ENCODE measurements around the gene SHISA7. TPM values are rescaled to one million over a fixed set of nuclear protein-coding genes. Genes with fewer than 3 reads are reported as not detected.
A peak's percentile ranks its signal among the peaks of the same experiment; 100 is the strongest.

SHISA7 gene
- polyA plus RNA-seq, 3 donors from 2014 or later = not detected

- peaks cover 36 to 38% of the 10 kb centered on the region in 2 donors for H3K4me1 Mint-ChIP-seq
- H3K4me3 Mint-ChIP-seq = peak within 1 kb of the TSS; percentile 86 to 92 (median 89)
- no peaks in the 10 kb centered on the region for H3K9me3 Mint-ChIP-seq
- H3K27ac Mint-ChIP-seq = peak within 1 kb of the TSS; percentile 88 to 95 (median 92)
- peak; percentile 95 to 97 (median 97) for DNase-seq
- H3K36me3 Mint-ChIP-seq = peaks cover 0 to 4% (median 0%) of the 10 kb centered on the region in 3 donors
- peaks cover 2 to 12% (median 8%) of the 10 kb centered on the region in 3 donors for H3K27me3 Mint-ChIP-seq (ENCODE audit: low read depth in 3 of 3)
Measured at GRCh38 chr19:55476100-55476775, 33.1 kb upstream of the SHISA7 start, which contains the start of gene ZNF628. Gene ZNF628 (plus strand): TSS chr19:55476617. CDS start chr19:55479911, 3,294 bp downstream.

DNA sequence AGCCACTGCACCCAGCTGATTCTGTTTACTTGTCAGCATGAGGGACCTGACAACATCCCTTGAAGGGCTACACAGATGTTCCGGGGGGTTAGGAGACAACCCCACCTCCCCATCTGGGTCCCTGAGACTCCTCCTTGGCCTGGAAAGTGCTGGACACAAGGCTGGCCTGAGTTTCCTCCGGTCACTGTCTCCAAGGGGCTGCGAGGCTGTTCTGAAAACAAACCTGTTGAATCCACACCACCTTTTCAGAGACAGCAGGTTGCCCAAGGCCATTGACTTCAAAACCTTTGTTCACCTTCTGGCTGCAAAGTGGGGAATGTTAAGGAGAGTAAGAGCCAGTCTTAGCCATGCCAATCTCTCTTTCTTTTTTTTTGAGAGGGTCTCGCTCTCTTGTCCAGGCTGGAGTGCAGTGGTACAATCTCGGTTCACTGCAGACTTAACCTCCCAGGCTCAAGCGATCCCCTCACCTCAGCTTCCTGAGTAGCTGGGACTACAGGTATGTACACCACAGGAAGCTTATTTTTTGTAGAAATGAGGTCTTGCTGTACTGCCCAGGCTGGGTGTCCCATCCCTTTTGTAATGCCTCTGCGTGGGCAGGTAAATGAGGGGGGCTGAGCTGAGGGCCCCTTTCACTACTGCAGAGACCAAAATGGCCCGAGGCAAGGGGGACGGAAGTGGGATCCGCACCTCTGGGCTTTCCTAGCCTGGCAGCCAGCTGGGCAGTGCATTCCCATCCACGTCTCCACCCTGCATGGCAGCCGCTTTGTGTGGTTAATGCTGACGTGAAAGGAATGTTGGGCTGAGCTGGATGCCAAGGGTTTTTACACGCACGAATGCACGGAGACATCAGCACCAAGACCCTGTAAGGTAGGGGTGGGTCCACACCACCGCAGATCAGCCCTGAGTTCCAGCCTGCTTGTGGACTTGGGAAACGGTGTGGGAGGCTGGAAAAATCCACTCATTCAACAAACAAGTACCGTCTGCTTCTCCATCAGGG lies 31.5 kb upstream of the SHISA7 start:
- H3K27me3 Mint-ChIP-seq (ENCODE audit: low read depth in 3 of 3) = peaks cover 2 to 9% (median 5%) of the 10 kb centered on the region in 3 donors
- peaks cover 0 to 4% (median 0%) of the 10 kb centered on the region in 3 donors for H3K36me3 Mint-ChIP-seq
- no peak for DNase-seq
- H3K9me3 Mint-ChIP-seq = no peaks in the 10 kb centered on the region
- H3K27ac Mint-ChIP-seq = peak overlapping the region in 2 of 6 donors; percentile 16 to 50
- peaks cover 31 to 33% of the 10 kb centered on the region in 2 donors for H3K4me1 Mint-ChIP-seq
- peak overlapping the region in 4 of 5 donors; percentile 29 to 87 (median 64) for H3K4me3 Mint-ChIP-seq

DNA sequence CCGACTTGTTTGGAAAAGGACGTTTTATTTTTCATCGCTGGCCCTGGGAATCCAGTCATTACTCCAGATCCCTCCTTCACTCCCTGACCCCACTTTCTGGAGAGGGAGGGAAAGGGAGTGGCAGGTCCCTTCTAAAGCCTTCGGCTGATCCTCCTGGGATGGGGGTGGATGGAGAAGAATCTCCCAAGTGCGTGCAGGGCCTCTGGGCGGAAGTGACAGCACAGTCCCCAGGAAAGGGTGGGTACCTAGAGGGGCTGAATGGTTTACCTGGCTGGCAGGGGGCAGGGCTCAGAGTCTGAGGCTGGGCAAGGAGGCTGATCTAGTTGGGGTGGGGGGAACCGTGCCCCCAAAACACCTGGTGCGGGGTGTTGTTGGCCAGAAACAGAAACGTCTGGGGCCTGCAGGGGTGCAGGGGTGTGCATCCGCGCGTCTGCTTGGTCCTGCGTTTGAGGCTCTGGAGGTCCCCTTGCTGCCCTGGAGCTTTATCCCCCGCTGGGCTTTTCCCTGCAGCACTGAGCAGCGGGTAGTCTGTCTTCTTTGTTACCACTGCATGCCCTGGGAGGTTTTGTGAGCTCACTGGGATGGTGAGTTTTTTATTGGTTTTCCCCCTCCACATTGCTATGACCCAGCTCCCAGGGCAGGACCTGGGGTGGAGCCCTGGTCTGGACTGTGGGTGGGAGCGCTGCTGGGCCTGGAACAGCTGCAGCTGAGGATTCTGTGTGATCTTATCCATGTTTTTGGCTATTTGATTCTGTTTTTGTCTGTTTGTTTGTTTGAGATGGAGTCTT lies 30.3 kb upstream of the SHISA7 start:
- Mint-ChIP-seq H3K36me3 (no peaks in the 10 kb centered on the region), H3K4me1 (peaks cover 21 to 22% of the 10 kb centered on the region in 2 donors), H3K4me3 (no peak overlapping the region), H3K27me3 (ENCODE audit: low read depth in 3 of 3) (peaks cover 2 to 9% (median 5%) of the 10 kb centered on the region in 3 donors), H3K9me3 (no peaks in the 10 kb centered on the region), H3K27ac (no peak overlapping the region)
- no peak for DNase-seq

DNA sequence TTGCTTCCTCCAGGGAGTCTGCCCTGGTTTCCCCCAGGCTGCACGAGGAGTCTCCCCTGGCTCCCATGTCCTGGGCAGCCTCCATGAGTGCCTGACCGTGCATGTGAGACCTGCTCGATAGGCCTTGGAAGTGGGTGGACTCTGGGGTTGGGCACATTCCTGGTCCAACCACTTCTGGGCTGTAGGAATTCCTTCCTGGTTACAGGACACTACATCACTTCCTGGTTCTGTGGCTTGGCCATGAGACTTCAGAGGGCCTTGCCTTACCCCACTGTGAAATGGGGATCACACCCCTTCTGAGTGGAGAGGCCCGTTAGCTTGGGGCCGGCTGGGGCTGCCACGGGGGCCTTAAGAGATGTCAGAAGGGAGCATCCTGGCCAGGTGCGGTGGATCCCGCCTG lies 29.4 kb upstream of the SHISA7 start:
- Mint-ChIP-seq H3K27me3 (ENCODE audit: low read depth in 3 of 3) (peaks cover 2 to 9% (median 5%) of the 10 kb centered on the region in 3 donors), H3K4me3 (no peak overlapping the region), H3K27ac (no peak overlapping the region), H3K4me1 (peaks cover 12 to 14% of the 10 kb centered on the region in 2 donors), H3K9me3 (no peaks in the 10 kb centered on the region), H3K36me3 (no peaks in the 10 kb centered on the region)
- no peak for DNase-seq

DNA sequence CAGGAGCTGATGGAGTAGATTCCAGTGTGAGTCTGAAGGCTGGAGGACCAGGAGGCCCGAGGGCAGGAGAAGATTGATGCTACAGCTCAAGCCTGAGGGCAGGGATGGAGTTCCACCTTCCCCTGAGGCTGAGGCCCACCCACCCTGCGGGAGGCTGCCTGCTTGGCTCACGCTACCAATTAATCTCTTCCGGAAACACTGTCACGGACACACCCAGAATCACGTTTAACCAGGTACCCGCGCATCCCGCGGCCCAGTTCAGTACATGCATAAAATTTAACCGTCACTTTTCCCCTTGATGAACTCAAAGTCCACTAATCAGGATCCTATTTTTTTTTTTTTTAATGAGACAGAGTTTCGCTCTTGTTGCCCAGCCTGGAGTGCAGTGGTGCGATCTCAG lies 28.2 kb upstream of the SHISA7 start:
- no peak overlapping the region for H3K4me3 Mint-ChIP-seq
- peaks cover 0 to 4% (median 3%) of the 10 kb centered on the region in 3 donors for H3K27me3 Mint-ChIP-seq (ENCODE audit: low read depth in 3 of 3)
- DNase-seq = no peak
- no peaks in the 10 kb centered on the region for H3K36me3 Mint-ChIP-seq
- no peak overlapping the region for H3K27ac Mint-ChIP-seq
- H3K4me1 Mint-ChIP-seq = peaks cover 5 to 8% of the 10 kb centered on the region in 2 donors
- no peaks in the 10 kb centered on the region for H3K9me3 Mint-ChIP-seq

DNA sequence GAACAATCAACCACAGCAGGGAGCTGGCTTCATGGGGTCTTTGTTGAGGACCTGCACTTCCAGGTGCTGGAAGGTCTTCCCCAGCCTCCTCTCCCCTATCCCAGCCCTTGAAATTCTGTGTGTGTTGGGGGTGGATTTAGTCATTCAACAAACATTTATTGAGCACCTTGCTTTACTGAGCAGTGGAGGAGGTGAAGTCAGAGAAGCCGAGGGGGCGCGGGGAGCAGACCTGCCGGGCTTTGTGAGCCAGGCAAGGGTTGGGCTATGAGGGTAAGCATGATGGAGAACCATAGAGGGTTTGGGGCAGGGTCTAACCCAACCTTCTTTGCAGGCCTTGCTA lies 24.9 kb upstream of the SHISA7 start:
- Mint-ChIP-seq H3K27ac (peak overlapping the region in 1 of 6 donors; percentile 24), H3K27me3 (ENCODE audit: low read depth in 3 of 3) (peaks cover under 1 to 4% (median 3%) of the 10 kb centered on the region in 3 donors), H3K9me3 (no peaks in the 10 kb centered on the region), H3K36me3 (no peaks in the 10 kb centered on the region), H3K4me3 (no peak overlapping the region), H3K4me1 (peaks cover 0 to 2% of the 10 kb centered on the region in 2 donors)
- no peak for DNase-seq

DNA sequence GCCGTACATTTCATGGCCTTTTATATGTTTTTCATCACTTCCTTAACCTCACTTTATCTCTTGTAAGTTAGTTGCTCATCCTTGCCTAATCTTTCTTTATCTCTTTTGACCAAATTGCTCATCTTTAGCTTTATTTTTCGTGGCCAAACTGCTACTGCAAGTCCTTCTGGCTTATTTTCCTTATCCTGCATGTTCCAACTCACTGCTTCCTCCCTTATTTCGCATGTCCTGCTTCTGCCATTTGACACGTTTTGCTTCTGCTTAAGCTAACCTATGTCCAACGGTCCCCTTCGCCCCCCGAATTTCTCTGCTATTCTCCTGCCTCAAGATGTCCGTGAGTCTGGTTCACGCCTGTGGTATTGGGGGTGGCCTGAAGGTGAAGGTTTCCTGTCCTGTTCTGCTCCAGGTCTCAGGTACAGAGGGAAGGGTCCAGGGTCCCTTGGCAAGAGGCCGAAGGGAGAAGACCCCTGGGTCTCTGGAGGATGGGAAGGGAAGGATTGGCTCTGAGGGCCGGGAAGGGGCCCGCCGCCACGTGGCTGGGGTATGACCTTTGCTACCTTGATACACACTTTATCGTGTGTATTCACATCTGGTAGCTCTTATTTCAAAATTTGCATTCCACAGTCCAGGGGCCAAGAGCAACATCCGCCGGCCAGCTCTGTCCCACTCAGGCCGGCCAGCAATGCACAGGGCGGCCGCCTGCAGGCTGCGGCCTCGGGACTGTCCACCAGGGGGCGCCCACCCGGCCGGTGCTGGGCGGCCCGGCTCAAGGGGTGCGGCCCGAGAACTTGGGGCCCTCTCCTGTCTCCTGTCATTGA lies 24.3 kb upstream of the SHISA7 start:
- H3K36me3 Mint-ChIP-seq = no peaks in the 10 kb centered on the region
- H3K4me1 Mint-ChIP-seq = peaks cover 2 to 4% of the 10 kb centered on the region in 2 donors
- H3K4me3 Mint-ChIP-seq = no peak overlapping the region
- H3K9me3 Mint-ChIP-seq = no peaks in the 10 kb centered on the region
- peak overlapping the region in 1 of 6 donors; percentile 64 for H3K27ac Mint-ChIP-seq
- H3K27me3 Mint-ChIP-seq (ENCODE audit: low read depth in 3 of 3) = peaks cover 2 to 6% (median 4%) of the 10 kb centered on the region in 3 donors
- peak; percentile 61 to 67 (median 62) for DNase-seq

GRCh38 chr19:55466241-55466614 lies 23.1 kb upstream of the SHISA7 start:
- Mint-ChIP-seq H3K27me3 (ENCODE audit: low read depth in 3 of 3) (peaks cover 8 to 9% (median 8%) of the 10 kb centered on the region in 3 donors), H3K4me1 (peaks cover 12 to 16% of the 10 kb centered on the region in 2 donors), H3K4me3 (no peak overlapping the region), H3K27ac (peak overlapping the region in 1 of 6 donors; percentile 80), H3K36me3 (no peaks in the 10 kb centered on the region), H3K9me3 (no peaks in the 10 kb centered on the region)
- DNase-seq = no peak

GRCh38 chr19:55465460-55466240 lies 22.6 kb upstream of the SHISA7 start:
- no peak overlapping the region for H3K27ac Mint-ChIP-seq
- H3K9me3 Mint-ChIP-seq = no peaks in the 10 kb centered on the region
- peaks cover 16% of the 10 kb centered on the region in 2 donors for H3K4me1 Mint-ChIP-seq
- no peak for DNase-seq
- H3K4me3 Mint-ChIP-seq = no peak overlapping the region
- H3K27me3 Mint-ChIP-seq (ENCODE audit: low read depth in 3 of 3) = peaks cover 8 to 9% (median 8%) of the 10 kb centered on the region in 3 donors
- H3K36me3 Mint-ChIP-seq = no peaks in the 10 kb centered on the region

DNA sequence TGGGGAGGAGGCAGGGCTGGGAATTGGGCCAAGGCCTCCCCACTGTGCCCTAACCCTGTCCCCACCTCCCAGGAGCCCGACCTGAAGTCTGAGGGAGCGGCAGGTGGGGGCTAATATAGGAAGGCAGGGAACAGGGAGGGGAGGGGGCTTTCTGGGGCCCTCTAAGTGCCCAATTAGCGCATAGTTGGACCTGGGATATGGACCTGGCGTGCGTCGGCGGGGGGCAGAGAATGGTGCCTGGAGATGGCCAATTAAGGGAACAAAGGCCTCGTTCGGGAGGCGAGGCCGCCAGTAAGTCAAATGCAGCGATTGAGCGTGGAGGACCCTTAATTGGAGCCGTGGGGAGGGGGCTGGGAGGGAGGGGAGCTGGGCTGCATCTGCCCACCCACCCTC lies 21.6 kb upstream of the SHISA7 start, which contains the start of gene C19orf85:
C19orf85 (minus strand) TSS at position 90 of the 393 bp plus-strand sequence. CDS start 197 bp downstream, outside the sequence.
- no peaks in the 10 kb centered on the region for H3K36me3 Mint-ChIP-seq
- peaks cover 8 to 9% (median 8%) of the 10 kb centered on the region in 3 donors for H3K27me3 Mint-ChIP-seq (ENCODE audit: low read depth in 3 of 3)
- H3K4me1 Mint-ChIP-seq = peaks cover 20 to 25% of the 10 kb centered on the region in 2 donors
- peak within 1 kb of the TSS in 2 of 5 donors; percentile 21 to 49 for H3K4me3 Mint-ChIP-seq
- no peaks in the 10 kb centered on the region for H3K9me3 Mint-ChIP-seq
- no peak for DNase-seq
- no peak within 1 kb of the TSS for H3K27ac Mint-ChIP-seq

DNA sequence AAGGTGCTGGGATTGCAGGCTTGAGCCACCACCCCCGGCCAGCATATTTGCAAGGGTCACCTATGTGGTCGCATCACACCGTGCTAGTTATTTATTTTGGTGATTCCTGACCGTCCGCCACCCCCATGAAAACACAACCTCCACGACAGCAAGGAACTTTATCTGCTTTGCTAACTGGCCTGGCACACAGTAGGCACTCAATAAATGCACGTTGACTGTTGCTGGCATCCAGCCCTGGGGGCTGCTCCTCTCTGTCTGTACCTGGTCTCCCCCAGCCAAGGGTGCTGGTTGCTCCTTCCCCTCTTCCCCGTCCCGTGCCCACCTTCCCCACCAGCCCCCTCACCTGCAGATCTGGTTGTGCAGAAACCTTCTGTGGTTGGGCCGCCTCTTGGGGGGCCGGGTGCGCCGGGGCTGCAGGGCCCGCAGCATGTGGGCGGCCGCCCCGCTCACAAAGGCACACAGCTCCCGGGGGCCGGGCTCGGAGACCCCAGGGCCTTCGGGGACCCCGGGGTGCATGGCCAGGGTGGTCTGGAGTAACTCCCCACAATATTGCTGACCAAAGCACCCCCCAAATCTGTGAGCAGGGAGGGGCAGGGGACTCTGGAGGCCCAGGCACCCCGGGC lies 21.1 kb upstream of the SHISA7 start:
- Mint-ChIP-seq H3K36me3 (no peaks in the 10 kb centered on the region), H3K4me3 (peak overlapping the region in 1 of 5 donors; percentile 49)

More for the DNA sequence above, 21.1 kb upstream of the SHISA7 start:
- H3K27me3 Mint-ChIP-seq (ENCODE audit: low read depth in 3 of 3) = peaks cover 8 to 9% (median 8%) of the 10 kb centered on the region in 3 donors
- H3K27ac Mint-ChIP-seq = no peak overlapping the region
- H3K4me1 Mint-ChIP-seq = peaks cover 20 to 25% of the 10 kb centered on the region in 2 donors
- no peak for DNase-seq
- H3K9me3 Mint-ChIP-seq = no peaks in the 10 kb centered on the region
